Medulla oblongata (tissue), 1 donor: ENCODE results near the gene USP53.
"Not testable (repeated sequence)": the region's sequence is repeated elsewhere in the genome, so short reads cannot be mapped to it uniquely, and the experiment has no call there.

Source experiments
- DNase-seq: peaks from one replicate; pipeline ENCODE4 v3.0.0-alpha.2; 2015; ENCODE audit errors: extremely low spot score

The USP53 gene

DNA sequence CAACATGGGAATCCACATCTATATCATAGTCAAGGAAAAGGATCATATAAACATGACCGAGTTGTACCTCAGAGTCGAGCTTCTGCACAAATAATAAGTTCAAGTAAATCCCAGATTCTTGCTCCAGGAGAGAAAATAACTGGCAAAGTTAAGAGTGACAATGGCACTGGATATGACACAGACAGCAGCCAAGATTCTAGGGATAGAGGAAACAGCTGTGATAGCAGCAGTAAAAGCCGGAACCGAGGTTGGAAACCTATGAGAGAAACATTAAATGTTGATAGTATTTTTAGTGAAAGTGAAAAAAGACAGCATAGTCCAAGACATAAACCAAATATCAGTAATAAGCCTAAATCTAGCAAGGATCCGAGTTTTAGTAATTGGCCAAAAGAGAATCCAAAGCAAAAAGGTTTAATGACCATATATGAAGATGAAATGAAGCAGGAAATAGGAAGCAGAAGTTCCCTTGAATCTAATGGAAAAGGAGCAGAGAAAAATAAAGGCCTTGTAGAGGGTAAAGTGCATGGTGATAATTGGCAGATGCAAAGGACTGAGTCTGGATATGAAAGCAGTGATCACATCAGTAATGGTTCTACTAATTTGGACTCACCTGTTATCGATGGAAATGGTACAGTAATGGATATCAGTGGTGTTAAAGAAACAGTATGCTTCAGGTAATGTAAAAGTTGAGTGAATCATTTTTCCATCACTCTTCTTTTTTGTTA, 59.0 kb downstream of the USP53 start:
- DNase-seq, result no peak

DNA sequence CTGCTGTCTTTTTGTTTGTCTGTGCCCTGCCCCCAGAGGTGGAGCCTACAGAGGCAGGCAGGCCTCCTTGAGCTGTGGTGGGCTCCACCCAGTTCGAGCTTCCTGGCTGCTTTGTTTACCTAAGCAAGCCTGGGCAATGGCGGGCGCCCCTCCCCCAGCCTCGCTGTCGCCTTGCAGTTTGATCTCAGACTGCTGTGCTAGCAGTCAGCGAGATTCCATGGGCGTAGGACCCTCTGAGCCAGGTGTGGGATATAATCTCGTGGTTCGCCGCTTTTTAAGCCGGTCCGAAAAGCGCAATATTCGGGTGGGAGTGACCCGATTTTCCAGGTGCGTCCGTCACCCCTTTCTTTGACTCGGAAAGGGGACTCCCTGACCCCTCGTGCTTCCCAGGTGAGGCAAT, 67.0 kb downstream of the USP53 start:
- not testable (repeated sequence) for DNase-seq

DNA sequence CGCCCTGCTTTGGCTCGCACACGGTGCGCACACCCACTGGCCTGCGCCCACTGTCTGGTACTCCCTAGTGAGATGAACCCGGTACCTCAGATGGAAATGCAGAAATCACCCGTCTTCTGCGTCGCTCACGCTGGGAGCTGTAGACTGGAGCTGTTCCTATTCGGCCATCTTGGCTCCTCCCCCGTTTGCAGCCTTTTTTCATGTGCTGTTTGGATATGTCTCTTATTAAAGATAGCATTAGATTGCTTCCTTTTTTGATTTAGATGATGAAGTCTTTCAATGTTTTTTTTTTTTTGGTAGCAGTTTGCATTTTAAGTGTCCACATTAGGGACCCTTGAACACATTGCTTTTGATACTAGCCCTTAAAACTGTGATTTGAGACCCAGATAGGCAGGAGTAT, 67.4 kb downstream of the USP53 start:
- DNase-seq, result not testable (repeated sequence)

DNA sequence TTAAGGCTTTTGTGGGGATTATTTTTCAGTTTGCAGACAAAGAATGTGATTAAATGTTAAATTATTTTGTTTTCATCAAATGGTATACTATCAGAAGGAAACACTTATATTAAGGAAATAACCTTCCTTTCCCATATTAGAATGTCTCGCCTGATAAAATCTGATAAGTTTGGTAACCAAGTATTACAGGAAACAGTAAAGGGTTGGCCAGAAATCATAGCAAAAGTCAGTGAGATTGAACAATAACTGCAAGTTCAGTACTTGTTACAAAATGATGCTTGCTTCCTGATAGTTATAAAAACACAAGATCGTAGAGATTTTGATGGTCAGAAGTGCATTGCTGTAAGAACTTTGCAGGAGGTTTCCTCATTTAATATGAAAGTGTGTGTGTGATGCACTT, 68.9 kb downstream of the USP53 start:
- DNase-seq, result no peak

DNA sequence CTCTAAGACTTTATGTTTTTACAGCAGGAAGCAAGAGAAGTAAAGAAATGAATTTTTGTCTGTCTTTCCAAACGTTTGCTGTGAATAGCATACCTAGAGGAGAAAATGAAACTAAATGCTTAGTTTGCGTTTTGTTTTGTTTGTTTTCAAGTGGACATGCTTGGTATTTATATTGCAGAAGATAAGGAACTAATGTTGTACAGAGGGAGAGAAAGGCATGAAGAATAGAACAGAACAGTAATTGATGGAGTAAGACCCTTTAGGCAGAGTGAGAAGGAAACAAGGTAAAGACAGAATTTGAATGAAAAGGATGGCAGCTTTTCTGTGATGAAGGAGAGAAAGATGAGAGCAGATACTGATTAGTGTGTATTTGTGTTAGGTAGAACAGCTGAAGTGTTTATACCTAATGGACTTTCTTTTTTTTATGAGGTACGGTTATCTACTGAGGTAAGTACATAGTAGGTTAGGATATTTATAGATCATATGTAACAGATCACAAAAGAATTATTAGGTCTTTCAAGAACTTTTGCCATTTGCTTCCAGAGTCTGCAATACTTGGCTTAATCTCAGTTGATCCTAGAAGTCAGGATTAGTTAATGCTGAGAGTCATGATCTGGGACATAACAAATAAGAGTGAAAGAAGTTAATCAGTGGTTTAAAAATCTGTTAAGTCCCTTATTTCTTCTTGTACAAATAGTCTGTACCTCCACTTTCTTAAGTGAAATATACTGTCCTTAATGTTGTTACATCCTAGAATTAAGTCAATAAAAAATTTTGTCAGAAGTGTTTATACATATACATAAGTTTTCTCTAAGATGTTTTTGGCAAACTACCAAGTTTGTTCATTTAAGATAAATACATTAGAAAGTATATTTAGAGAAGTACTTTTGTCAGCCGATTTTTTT, 72.6 kb downstream of the USP53 start:
- peak; percentile 18 for DNase-seq

DNA sequence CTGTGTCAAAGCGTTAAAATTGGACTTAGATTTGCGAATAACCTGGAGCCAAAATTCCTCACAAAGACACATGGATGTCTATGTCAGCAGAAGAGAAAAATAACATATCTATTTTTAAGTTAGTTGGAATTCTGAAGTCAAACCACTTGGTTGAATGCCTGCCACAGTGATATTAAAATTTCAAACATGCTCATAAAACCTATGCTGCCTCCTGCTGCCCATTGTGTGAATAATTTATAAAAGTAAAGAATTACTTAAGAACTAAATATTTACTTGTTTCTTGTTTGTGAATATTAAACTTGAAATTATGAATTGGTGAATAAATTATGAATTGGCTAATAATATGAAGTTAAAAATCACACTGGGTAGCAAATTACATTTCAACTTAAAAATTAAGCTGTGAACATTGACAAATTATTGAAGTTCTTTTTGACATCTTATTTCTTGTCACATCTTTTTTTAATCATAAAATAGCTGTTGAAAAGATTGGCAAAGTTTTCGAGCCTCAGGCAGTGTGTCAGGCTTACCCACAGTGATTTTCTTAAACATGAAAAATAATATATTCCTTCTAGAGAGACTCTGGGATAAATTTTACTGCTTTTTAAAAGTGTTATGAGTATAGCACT, 74.0 kb downstream of the USP53 start:
- peak; percentile 77 for DNase-seq

DNA sequence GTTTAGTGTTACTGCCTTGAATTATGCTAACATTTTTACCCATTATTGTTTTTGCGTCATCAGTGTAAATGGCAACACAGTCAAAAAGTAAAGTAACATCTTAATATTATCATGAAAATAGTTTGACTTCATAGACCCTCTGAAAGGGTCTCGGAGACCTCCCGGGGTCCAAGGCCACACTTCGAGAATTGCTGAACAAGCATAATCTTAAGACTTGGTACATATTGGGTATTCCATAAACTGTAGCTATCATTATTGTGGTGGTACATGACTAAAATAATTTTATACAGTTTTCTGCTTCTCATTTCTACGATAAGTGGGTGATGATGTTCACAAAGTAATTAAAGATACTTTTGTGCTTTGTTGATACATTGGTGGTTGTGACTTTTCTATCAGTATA, 76.8 kb downstream of the USP53 start:
- no peak for DNase-seq

DNA sequence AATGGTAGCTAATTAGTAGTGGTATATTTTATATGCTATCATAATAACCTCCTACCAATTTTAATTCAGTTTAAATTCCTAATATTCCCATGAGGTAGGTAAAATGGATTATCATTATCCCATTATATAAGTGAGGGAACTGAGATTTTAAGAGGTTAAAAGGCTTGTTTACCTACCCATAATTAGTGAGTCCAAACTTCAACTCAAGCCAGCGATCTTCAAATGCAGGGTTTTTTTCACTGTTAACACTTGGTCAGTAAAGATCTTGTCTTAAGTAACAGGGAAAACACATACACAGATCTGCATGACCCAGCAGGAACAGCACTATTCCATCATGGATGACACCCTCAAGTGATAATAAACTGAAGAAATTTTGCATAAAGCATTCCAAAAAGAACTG, 78.1 kb downstream of the USP53 start:
- DNase-seq, result no peak

DNA sequence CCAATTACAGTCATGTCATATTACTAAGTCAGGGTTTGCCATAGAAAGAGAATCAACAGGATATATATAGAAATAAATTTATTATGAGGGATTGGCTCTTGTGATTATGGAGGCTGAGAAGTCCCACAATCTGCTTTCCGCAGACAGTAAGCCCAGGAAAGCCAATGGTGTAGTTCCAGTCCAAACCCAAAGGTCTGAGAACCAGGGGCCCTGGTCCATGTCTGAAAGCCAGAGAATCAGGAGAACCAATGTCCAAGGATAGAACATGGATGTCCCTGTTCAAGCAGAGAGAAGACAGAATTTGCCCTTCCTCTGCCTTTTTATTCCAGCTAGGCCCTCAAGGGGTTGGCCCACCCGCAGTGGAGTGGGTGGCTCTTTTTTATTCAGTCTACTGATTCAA, 83.8 kb downstream of the USP53 start:
- no peak for DNase-seq

DNA sequence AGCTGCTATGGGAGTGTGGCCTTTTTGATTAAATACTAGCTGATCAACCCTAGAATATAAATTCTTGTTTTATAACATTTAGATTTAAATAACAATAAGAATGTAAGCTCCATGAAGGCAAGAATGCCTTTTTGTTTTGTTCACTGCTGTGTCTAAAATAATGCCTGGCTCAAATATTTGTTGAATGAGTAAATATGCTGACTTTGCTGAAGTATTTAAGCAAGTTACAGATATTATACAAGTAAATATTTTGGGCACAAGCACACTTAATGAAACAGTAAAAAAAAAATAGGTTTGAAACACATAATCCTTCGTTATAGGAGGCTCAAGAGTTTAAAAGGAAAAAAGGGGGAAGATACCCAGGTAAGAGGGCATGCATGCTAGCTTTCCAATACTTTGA, 85.3 kb downstream of the USP53 start:
- no peak for DNase-seq

DNA sequence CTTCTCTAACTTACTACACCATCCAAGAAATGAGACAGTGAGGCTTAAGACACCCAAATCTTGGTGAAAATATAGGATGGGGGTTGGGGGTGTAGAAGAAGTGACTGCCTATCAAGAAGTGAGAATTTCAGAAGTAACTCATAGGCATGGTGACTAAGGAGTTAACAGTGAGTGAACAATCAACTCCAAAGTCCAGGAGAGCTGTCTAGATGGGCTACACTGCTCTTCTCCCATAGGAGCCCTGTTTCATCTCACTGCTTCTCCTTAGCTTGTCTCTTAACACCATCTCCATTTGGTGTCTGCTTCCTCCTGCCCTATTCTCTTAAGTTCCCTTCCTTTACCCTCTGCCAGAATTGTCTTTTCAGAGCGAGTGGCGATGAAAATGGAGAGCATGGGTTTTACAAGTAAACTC, 86.8 kb downstream of the USP53 start:
- no peak for DNase-seq

DNA sequence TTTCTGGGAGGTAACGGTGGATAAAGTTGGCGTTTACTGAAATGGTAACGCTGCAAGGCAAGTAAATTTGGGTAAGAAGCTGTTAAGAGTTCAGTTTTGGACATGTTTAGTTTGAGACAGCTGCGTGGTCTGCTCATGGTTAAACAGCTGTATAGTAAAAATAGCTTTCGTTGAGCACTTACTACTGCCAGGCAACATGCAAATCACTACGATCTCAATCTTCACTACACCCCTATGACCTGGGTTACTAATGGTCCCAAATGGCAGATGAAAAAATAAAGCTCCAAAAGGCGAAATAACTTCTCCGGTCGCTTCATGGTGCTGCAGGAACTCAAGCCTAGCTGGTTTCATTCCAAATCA, 87.2 kb downstream of the USP53 start:
- DNase-seq, result peak; percentile 30

DNA sequence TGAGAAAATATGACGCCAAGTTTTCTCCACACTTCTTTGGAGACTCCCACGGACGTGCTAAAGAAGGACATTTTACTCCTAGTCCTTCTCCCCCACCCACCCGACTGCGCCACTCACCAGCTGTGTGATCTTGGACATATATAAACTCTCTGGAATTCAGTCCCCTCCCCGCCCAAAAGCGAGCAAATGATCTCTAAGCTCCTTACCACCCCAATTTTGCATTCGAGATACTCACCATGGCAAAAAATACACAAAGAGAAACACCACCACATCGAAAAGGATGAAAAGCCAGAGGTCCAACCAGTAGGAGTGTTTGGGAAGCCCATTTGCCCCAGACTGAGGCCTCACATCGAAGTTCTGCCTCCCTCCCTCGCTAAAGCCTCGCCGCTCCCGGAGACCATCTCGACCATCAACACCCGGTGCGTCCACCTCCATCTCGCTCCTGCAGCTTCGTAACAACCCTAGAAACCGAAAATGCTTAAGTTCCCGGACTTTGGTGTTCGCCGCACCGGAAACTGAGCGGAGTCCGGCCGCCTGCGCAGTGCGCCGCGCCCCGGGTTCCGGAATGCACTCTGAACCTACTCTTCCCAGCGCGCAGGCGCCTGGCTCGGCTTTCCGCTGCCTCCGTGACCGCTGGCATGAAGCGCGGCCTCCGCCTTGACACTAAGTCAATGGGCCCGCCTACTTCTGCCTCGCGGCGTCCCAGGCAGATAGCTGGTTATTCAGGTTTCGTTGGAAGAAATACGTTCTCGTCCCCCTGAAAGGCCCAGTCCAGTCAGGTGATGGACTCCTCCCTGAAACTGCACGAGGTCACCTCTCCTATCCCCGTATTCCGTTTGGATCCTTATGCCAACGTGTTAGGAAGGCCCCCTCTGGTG, 87.8 kb downstream of the USP53 start:
- DNase-seq, result peak; percentile 91

DNA sequence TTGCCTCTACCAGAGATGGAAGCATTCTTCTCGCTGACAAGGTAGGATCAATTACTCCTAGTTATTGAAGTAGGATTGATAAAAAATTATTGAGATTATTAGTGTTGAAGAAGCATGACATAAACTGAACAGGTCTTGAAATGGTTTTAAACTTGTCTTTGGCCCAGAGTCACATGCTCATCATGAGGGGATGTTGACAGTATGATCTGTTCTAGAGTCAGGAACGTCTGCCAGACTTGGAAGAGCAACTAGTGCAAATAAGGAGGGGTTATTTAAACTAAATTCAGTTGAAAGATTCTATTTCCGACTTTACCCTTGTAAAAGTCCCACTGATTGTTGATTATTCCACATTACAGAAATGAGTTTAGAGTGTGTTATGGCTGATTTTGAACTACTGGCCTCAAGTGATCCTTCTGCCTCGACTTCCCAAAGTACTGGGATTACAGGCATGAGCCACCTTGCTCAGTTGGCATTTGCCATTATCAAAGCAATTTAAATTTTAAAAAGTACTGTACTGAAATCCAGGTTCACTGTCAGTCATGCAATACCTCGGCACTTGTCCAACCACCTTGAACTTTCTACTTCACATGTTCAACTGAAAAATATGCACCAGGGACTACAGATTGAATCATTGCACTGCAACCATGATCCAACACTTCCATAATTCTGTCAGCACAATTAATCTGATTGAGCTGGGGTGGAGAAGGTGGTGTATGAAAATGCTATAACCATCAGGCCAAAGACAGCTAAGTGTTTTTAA, 89.7 kb downstream of the USP53 start:
- no peak for DNase-seq

DNA sequence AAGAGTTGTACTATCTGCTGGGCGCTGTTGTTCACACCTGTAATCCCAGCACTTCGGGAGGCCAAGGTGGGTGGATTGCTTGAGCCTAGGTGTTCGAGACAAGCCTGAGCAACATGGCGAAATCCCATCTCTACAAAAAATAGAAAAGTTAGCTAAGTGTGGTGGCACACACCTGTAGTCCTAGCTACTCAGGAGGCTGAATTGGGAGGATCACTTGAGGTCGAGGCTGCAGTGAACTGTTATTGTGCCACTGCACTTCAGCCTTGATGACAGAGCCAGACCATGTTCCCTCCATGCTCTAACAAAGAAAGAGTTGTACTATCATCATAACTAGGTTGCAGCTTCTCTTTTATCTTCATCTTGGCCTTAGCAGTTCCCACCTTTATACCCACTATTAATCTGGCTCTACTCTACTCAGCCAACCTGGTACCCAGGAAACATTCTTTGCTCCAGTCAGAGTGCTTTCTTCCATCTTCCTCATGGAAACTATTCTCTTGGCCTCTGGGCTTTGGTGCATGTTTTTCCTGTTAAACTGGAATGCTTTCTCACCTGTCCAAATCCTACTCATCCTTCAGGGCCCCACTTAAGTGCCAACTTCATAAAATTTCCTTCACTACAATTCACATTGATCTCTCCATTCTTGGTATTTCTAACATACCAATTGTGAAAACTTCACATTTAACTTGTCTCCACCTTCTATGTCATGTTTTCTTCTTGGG, 91.2 kb downstream of the USP53 start:
- DNase-seq, result no peak

DNA sequence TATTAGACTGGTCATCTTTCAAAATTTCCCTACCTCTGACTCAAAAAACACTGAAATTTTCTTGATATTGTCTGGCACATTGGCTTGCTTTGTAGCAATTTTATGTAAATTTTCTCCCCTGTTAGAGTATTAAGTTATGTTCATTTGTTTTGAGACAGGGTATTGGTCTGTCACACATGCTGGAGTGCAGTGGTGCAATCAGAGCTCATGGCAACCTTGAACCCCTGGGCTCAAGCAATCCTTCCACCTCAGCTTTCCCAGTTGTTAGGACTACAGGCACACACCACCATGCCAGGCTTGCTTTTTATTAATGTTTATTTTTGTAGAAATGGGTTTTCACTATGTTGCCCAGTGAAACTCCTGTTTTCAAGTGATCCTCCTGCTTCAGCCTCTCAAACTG, 91.9 kb downstream of the USP53 start:
- no peak for DNase-seq

DNA sequence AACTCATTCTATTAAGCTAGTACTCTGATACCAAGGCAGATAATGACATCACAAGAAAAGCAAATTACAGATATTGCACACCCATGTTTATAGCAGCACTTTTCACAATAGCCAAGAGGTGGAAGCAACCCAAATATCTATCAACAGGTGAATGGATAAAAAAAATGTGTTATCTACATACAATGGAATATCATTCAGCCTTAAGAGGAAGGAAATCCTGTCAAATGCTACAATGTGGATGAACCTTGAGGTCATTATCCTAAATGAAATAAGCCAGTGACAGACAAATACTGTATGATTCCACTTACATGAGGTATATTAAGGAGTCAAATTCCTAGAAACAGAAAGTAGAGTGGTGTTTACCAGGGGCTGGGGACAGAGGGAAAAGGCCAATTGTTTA, 95.1 kb downstream of the USP53 start:
- DNase-seq, result no peak

DNA sequence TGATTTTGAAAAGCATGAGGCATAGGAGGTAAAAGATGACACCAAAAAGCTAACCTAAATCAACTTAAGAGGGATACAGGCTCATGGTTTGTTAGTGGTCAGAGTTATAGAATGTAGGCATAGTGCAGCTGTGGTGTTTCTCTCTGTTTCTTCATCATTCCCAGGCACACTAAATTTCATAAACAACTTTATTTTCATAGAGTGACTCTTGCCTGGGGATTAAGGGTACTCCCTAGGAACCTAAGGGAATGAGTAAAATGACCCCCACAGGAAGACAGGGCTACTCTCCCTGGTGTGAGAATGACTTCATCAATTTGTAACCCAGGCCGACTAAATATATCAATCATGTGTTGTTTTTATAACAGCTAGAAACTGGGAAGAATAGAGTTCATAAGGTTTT, 98.3 kb downstream of the USP53 start:
- DNase-seq, result no peak

DNA sequence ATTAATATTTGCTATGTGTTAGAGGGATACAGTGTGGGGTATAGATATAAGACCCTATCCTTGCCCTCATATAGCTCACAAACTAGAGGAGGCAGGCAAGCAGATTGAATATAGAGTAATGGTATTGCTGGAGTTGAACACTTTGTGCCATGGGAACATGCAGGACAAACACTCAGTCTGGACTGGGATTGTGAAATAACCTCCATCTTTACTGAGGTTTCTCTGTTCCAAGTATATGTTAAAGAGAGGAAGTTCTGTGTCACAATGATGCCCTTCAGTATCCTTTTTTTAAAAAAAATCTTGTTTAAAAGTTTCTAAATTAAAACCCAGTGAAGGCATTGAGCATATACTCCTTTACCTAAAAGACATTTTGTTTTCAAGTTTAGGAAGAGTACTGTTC, 100.7 kb downstream of the USP53 start:
- no peak for DNase-seq

DNA sequence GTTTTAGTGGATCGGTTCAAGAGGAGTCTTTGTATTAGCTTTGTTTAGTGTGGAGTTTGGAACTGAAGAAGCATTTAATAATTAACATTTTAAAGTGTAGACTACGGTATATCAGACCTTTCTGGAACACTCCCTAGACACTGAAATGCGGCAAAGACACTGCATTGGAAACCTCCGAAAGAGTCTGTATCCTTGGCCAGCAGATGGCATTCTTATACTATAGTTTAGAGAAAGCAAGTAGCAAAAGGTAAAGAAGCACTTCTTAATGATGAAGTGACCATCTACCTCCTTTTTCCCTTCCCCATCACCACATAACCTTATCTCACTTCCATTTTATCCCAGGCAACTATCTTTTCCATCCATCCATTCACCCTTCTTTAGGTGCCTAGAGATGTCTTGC, 101.8 kb downstream of the USP53 start:
- DNase-seq, result peak; percentile 50
